ENCODE results near the gene PDZK1IP1.

- no peak for TF ChIP-seq CTCF (IDR thresholded peaks at IDR 0.05)
- TF ChIP-seq POLR2AphosphoS5 (IDR thresholded peaks at IDR 0.05): no peak
- no peak for TF ChIP-seq POLR2A (IDR thresholded peaks at IDR 0.05)
- TF ChIP-seq EP300 (IDR thresholded peaks at IDR 0.05): no peak
These were observed 22.0 kb upstream of the PDZK1IP1 start for GRCh38 chr1:47211796-47212269.

Measured in gastroesophageal sphincter (tissue), 3 donors.